Measurements from ENCODE around the gene HMGXB3.
"Not testable (repeated sequence)": the region's sequence is repeated elsewhere in the genome, so short reads cannot be mapped to it uniquely, and the experiment has no call there.

The HMGXB3 gene

DNA sequence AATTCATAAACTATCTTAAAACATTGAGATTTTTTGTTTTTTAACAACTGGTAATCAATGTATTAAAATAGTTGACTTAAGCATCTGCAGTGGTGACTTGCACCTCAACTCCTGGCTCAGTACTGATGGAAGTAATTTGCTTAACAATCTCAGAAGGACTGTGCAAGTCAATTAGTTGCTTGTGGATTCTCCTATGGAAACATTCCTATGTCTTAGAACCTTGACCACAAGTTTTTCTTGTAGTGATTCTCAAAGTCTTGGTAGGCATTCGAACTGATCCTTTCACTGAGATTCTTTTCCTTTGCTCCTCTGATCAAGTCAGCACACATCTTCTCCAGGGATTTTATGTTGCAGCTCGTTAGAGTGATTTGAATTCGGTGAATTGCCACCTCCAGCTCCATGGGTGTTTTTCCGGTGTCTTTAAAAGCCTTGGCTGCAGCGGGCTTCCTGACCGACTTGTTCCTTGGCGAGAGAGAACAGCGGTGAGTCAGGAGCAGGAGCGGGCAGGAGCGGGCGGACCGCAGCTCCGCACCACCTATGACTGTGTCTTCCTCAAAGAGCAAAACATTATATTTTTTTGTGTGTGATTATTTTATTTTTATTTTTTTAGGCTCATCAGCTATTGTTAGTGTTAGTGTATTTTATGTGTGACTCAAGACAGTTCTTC, 21.1 kb downstream of the HMGXB3 start:
- DNase-seq (ENCODE audit: low spot score): peak; percentile 55

DNA sequence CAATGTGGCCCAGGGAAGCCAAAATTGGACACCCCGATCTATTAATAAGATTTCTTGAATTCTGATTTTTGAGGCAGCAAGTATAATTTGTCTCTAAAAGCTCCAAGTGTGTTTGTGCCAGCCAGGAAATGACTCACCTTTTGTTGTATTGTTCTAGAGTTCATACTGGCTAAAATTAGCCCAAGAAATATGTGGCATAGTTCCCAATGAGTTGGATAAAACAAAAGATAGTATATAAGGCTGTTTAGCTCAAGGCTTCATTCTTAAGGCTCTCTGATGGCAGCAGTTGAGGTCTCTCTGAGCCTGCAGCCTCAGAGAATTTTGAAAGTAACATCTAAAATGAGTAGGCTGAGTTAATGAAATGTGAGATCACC, 21.6 kb downstream of the HMGXB3 start:
- no peak for DNase-seq (ENCODE audit: low spot score)

DNA sequence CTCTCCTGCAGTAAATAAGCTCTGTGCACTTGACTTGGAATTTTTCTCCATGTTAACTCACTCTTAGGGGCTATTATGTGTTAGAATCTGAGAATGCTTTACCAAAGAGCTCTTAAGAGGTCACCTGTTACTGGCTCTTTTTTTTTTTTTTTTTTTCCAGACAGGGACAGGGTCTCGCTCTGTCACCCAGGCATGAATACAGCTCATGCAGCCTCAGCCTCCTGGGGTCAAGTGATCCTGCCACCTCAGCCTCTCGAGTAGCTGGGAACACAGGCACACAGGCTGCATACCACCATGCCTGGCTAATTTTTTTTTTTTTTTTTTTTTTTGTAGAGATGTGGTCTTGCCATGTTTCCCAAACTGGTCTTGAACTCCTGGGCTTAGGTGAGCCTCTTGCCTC, 22.1 kb downstream of the HMGXB3 start:
- DNase-seq (ENCODE audit: low spot score): no peak

DNA sequence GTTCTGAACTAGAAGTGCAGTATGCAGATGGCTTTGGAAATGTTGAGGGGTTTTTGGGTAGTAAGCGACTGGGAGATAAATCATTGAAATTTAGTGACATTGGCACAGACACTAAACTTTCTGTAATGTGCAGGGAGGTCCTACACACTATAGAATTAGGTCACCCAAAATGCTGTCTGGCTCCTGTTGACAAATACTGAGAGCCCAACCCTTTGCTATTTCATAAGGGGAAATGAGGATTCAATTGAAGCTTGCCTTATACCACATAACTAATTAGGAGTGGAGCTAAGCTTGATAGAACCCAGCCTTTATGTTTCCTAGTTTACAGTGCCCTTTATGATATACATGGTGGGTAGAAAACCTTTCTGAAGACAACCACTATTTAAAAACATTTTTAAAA, 22.6 kb downstream of the HMGXB3 start:
- no peak for DNase-seq (ENCODE audit: low spot score)

DNA sequence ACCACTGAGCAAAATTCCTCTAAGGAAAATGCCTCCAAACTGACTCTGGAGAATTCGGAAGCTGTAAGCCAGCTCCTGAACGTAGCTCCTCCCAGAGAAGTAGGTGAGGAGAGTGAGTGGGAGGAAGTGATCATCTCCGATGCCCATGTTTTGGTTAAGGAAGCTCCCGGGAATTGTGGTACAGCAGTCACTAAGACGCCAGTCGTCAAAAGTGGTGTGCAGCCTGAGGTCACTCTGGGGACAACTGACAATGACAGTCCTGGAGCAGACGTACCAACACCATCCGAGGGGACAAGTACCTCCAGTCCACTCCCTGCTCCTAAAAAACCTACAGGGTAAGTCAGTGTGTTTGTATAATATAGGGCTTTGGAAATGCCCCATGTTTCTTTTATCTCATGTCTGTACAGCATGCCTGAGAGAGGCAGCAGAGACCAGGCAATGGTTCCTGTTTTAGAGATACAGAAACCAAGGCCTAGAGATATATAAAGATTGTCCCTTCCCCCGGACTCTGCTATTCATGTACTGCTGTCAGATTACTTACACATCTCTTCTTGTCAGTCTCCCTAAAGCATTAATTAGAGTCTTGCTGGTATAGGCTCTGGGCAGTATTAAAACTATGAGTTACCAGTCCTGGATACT, 23.9 kb downstream of the HMGXB3 start:
- DNase-seq (ENCODE audit: low spot score): no peak

DNA sequence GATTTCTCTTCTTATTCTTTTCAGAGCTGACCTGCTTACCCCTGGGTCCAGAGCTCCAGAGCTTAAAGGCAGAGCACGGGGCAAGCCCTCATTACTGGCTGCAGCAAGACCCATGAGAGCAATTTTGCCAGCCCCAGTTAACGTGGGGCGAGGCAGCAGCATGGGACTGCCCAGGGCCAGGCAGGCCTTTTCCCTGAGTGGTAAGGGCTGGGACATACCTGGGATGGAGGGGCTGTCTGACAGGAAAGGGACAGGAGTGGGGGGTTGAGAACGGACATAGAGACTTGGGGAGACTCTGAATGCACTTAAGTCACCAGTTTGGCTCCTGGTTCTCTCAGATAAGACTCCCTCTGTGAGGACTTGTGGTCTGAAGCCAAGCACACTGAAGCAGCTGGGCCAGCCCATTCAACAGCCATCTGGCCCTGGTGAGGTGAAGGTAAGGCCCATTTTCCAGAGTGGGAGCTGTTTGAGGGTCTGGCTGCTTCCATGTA, 26.2 kb downstream of the HMGXB3 start:
- DNase-seq (ENCODE audit: low spot score): no peak

DNA sequence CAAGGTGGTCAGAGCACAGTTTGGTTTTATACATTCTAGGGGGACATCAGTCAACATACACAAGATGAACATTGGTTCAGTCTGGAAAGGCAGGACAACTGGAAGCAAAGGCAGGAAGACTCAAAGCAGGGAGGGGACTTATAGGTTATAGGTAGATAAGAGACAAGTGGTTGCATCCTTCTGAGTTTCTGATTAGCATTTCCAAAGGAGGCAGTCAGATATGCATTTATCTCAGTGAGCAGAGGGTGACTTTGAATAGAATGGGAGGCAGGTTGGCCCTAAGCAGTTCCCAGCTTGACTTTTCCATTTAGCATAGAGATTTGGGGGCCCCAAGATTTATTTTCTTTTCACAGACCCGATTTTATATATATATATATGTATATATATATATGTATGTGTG, 27.5 kb downstream of the HMGXB3 start:
- not testable (repeated sequence) for DNase-seq (ENCODE audit: low spot score)

DNA sequence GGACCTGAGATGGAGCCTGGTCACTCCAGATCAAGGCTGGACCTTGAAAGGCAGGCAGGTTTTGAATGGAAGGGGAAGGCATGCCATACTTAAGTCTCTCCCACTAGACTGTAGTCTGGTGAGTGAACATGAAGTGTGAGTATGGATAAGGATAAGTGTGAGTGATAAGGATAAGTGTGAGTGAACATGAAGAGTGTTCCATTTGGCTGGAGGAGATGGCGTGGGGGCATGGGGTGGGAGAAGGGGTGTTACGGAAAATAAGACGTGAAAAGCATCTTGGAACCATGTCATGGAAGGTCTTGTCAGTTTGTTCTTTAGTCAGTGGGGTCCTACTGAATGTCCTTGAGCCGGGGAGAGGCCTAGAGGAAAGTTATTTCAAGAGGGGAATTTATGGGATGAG, 32.8 kb downstream of the HMGXB3 start:
- no peak for DNase-seq (ENCODE audit: low spot score)

DNA sequence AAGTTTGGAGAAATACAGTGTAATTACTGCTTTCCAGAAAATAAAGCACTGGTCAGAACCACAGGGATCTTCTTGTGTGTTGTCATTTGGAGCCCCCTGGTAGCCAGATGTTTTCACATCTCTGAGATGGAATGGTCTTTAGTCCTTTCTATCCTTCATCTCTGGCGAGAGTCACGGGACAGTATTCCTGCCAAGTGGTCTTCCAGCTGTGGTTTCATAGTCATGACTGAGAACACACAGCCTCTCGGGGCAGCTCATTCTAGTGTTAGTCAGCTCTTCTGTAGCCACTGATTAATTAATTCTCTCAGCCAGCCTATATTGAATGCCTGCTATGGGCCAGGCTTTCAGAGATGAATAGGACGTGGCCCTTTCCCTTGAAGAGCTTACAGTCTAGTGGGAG, 34.1 kb downstream of the HMGXB3 start:
- DNase-seq (ENCODE audit: low spot score): no peak

DNA sequence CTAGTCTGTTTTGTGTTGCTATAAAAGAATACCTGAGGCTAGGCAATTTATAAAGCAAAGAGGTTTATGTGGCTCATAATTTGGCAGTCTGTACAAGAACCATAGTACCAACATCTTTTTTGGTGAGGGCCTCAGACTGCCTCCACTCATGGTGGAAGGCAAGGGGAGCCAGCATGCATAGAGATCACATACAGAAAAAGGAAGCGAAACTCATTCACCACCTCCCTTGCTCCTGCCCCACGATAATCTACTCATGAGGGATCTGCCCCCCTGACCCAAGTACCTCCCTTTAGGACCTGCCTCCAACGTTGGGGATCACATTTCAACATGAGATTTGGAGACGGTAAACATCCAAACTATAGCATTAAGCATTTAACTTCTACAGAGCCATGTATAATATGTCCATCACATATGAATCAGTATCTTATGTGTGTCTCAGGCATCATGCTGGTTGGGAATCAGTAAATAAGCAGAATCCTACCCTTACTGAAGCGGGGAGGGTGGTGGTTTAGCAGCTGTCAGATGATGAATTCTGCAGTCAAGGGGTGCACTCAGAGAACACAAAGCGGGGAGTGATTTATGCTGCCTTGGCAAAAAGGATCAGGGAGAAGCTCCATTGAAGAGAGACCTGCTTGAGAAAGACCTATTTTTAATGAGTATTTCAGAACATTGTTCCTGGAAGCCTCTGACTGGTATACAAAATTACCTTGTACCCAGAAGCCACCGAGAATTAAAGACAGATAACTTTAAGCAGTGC, 34.8 kb downstream of the HMGXB3 start:
- DNase-seq (ENCODE audit: low spot score): no peak

DNA sequence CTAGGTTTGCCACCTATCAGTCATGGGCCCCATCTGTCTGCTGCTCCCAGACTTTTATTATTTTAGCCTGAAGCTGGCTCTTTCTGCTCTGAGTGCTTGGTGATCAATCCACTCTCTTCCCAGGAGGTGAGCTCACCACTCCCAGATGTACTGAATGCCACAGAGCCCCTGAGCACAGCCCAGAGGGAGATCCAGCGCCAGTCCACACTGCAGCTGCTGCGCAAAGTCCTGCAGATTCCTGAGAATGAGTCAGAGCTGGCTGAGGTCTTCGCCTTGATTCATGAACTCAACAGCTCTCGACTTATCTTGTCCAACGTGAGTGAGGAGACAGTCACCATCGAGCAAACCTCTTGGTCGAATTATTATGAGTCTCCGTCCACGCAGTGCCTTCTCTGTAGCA, 36.0 kb downstream of the HMGXB3 start:
- no peak for DNase-seq (ENCODE audit: low spot score)

DNA sequence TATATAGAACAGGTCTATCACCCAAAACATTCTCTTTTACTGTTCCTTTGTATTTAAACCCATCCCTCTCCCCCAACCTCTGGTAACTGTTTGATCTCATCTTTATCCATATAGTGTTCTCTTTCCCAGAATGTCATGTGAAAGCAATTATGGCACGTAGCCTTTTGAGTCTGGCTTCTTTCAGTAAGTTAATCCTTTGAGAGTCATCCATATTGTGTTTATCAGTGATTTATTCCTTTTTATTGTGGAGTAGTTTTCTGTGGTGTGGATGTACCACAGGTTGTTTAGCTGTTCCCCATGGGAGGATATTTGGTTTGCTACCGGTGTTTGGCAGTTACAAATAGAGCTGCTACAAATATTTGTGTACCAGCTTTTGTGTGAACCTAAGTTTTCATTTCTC, 38.0 kb downstream of the HMGXB3 start:
- DNase-seq (ENCODE audit: low spot score): no peak

DNA sequence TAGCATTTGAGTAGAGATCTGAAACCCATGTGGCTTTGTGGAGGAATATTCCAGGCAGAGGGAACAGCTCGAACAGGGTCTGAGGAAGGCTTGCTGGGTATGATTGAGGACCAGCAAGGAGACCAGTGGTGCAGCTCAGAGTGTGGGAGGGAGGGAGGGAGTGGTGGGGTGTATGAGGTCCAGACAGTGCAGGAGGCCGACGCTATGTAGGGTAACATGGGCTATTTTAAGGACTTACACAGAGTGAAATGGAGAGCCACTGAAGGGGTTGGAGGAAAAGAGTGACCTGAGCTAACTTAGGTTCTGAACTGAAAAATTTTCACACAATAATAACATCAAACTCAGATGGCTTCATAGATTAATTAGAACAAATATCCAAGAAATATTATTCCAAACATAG, 41.9 kb downstream of the HMGXB3 start:
- DNase-seq (ENCODE audit: low spot score): no peak

DNA sequence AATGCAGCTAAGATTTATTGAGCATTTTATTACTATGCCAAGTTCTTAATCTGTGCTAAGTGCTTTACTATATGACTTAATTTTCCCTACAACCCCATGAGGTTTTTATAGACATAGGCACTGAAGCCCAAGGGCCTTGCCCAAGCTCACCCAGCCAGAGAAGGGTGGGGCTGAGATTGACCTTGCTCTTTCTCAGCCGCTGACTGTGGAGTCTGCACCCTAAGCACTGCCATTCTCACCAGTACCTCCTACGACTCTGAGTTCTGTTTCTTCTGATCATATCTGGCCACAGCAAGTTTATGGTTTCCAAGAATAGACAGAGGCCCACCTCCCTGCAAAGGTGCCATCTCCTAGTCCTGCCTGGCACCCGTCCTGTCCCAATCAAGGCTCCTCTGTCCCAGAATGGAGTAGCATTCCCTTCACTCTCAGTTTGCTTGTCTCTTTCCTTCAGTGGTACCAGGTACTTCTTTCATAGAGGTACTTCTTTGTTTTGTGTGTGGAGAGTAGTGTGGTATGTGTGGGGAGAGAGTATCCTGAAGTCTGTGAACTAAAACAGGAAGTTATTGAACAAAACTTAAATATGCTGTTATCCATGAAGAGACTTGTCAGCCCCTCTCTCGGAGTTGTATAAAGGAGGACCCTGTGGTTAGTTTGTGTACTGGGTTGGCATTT, 43.3 kb downstream of the HMGXB3 start:
- no peak for DNase-seq (ENCODE audit: low spot score)

DNA sequence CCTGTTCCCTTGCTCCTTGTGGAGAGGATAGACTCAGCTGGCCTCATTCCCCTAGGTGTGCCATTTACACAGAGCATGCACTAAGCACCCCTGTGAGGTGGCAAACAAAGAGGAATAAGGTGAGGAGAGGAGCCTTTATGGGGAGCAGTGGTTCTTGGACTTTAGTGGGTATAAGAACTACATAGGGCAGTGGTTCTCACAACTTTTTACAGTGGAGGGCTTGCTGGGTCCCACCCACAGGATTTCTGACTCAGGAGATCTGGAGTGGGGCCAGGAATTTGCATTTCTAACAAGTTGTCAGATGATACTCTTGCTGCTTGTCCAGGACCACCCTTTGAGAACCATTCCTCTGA, 43.8 kb downstream of the HMGXB3 start:
- no peak for DNase-seq (ENCODE audit: low spot score)

DNA sequence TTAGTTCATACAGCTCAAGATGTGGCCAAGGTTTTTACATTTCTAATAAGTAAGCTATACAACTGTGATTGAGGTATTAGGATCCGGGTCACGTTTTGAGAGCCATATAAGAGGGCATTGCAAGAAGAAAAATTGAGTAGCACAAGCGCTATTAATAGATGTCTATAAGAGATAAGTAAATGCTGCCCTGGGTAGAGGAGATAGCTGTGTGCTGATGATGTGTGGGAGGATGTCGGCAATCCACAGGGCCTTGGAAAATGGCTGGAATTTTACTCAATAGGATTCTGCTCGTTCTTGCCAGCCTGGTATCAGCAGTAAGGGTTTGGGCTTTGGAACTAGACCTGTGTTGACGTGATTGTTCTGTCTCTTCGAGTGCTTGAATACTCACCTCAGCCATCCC, 44.2 kb downstream of the HMGXB3 start:
- DNase-seq (ENCODE audit: low spot score): no peak

DNA sequence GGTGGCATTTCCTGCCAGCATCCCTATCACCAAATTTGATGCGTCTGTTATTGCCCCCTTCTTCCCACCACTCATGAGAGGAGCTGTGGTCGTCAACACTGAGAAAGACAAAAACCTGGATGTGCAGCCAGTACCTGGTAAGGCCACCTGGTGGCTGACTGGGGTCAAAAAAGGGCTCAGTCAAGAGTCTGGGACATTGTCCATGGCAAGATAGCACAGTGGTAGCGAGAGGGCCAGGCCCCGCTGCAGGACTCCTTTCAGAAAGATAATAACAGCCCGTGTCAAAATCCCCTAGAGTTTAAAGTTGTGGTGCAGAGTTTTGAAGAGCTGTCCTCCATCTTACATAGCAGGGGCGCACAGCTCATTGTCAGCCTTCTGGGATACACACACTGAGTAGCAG, 45.0 kb downstream of the HMGXB3 start:
- no peak for DNase-seq (ENCODE audit: low spot score)

DNA sequence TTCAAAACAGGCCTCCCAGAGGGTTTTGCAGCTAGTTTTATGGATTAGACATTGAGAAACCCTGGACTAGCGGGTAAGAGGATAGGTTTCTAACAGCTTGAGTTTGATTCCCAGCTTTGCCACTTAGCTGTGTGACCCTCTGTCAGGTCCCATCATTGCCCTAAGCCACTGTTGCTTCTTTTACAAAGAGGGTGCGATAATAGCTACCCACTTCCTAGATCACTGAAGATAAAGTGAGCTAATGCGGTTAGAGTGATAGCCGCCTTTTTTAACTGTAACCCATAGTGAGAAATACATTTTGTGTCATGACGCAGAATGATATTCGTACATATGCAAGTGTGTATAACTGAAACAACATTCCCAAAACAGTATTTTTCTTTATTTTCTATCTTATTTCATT, 45.5 kb downstream of the HMGXB3 start:
- no peak for DNase-seq (ENCODE audit: low spot score)

DNA sequence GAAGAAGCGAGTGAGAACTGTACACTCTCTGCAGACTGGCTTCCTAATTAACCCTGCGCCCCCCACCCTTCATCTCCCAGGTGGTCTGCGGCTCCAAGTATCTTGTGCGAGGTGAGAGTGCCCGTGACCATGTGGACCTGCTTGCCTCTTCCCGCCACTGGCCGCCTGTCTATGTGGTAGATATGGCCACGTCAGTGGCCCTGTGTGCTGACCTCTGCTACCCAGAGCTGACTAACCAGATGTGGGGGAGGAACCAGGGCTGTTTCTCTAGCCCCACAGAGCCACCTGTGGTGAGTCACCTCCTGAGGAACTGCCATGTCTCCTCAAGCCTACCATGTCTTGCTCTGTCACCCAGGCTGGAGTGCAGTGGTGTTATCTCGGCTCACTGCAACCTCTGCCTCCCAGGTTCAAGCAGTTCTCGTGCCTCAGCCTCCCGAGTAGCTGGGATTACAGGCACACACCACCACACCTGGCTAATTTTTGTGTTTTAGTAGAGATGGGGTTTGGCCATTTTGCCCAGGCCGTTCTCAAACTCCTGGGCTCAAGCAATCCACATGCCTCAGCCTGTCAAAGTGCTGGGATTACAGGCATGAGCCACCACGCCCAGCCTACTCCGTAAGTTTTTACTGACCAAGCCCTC, 49.8 kb downstream of the HMGXB3 start:
- not testable (repeated sequence) for DNase-seq (ENCODE audit: low spot score)

DNA sequence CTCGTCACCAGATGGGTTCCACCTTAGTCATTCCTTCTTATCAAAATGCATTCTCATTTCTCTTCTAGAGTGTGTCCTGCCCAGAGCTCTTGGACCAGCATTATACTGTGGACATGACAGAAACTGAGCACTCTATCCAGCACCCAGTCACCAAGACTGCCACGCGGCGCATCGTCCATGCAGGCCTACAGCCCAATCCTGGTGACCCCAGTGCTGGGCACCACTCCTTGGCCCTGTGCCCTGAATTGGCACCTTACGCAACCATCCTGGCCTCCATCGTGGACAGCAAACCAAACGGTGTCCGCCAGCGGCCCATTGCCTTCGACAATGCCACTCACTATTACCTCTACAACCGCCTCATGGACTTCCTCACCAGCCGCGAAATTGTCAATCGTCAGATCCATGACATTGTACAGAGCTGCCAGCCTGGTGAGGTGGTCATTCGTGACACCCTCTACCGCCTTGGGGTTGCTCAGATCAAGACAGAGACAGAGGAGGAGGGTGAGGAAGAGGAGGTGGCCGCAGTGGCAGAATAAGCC, 51.2 kb downstream of the HMGXB3 start:
- DNase-seq (ENCODE audit: low spot score): no peak

DNA sequence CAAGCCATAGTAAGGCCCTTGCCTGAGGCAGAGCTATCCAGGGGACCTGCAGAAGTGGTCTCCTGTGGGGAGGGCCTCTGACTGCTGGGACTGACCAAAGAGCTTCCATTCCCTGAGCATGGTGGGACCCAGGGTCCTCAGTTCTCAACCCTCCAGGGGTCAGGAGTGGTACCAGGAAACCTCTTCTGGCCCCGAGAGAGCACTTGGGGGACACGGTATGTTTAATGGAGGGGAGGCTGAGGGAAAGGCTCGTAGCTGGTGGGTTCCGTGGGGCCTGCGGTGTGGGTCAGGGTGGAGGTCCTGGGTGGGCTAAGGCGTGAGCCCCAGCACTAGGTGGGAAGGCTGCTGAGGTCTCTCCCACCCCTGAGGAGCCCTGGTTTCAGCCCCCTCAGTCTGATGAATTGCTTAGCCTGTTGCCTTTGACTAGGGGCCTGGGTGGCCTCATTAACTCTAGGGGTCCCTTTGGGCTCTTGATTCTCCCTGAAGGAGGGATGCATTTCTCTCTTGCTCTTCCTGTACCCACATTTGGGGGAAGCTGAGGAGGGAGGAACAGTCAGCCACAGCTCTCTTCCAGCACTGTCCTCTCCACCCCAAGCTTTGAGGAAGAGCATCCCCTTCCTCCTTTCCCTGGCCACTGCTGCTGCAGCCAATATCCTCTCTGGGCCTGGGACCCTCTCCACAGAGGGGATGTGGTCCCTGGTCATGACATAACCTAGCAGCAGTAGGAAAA, 51.9 kb downstream of the HMGXB3 start:
- DNase-seq (ENCODE audit: low spot score): no peak

All from iPS-NIHi11 (cell line).